ENCODE results near the gene TBCC.

The TBCC gene

GRCh38 chr6:42729731-42730130 lies 16.2 kb downstream of the TBCC start:
- H3K4me3 ChIP-seq (ENCODE audit: low read depth, low read length), result no peak overlapping the region
- no peak for TF ChIP-seq CTCF (IDR thresholded peaks at IDR 0.05; ENCODE audit: borderline replicate concordance, insufficient read depth, low read depth, low read length)

GRCh38 chr6:42727627-42728026 lies 18.3 kb downstream of the TBCC start:
- no peak for TF ChIP-seq CTCF (IDR thresholded peaks at IDR 0.05; ENCODE audit: borderline replicate concordance, insufficient read depth, low read depth, low read length)
- no peak overlapping the region for H3K4me3 ChIP-seq (ENCODE audit: low read depth, low read length)

- H3K4me3 ChIP-seq (ENCODE audit: low read depth, low read length), result peak overlapping the region; percentile 10
- no peak for TF ChIP-seq CTCF (IDR thresholded peaks at IDR 0.05; ENCODE audit: borderline replicate concordance, insufficient read depth, low read depth, low read length)
Observed at GRCh38 chr6:42727087-42727611, 18.8 kb downstream of the TBCC start.

DNA sequence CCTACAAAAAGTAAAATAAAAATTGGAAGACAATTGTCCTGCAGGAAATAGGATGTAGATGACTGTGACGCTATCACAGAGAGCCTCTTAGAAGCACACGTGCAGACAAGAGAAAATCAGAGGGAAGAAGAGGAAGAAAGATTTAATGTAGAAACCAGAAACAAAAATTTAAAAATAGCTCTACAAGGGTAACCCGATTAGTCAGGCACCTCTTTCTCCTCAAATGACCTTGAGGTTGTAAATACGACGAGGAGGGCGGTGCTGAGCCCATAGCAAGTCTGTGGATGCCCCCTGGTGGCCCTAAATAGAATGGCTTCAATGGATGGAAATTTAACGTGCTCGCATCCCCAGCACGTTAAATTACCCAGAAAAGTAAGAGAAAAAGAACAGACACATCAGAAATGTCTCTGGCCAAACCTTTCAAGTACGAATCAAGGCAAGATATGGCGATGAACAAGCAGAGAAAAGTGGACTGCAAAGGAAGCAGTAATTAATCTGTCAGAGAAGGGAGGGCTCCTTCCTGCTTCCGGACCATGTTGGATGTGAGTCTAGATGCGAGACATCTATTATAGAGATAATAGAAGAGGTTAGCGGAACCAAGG lies 19.3 kb downstream of the TBCC start:
- peak; percentile 67 for TF ChIP-seq CTCF (IDR thresholded peaks at IDR 0.05; ENCODE audit: borderline replicate concordance, insufficient read depth, low read depth, low read length)
- peak overlapping the region; percentile 10 for H3K4me3 ChIP-seq (ENCODE audit: low read depth, low read length)

DNA sequence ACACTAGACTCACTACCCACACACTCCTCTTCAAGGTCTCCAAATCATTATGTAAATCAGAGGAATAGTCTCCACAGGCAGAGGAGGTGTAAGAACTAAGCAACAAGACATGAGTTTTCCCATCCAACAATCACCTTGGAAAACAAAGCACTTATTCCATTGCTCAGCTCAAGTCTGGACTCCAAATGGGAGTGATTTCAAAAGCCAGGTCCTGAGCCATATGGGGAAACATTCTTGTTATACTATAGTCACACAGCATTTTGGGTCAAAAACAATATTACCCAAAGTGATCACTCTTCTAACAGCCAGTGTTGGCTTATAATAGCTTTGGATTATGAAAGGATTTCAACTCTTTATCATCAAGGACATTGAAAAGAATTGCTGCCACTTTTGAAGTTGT lies 19.9 kb downstream of the TBCC start:
- no peak overlapping the region for H3K4me3 ChIP-seq (ENCODE audit: low read depth, low read length)
- no peak for TF ChIP-seq CTCF (IDR thresholded peaks at IDR 0.05; ENCODE audit: borderline replicate concordance, insufficient read depth, low read depth, low read length)

- TF ChIP-seq CTCF (IDR thresholded peaks at IDR 0.05; ENCODE audit: borderline replicate concordance, insufficient read depth, low read depth, low read length), result no peak
- H3K4me3 ChIP-seq (ENCODE audit: low read depth, low read length), result no peak overlapping the region
Observed at GRCh38 chr6:42724825-42725224, 21.1 kb downstream of the TBCC start.

- no peak for TF ChIP-seq CTCF (IDR thresholded peaks at IDR 0.05; ENCODE audit: borderline replicate concordance, insufficient read depth, low read depth, low read length)
- no peak within 1 kb of the TSS for H3K4me3 ChIP-seq (ENCODE audit: low read depth, low read length)
Observed at GRCh38 chr6:42722497-42722896, 23.4 kb downstream of the TBCC start, which contains the start of gene PRPH2. TSS of gene PRPH2 (minus strand) at chr6:42722597. CDS start at chr6:42722334, 263 bp downstream.

Data from GM12875 (cell line).